Fibroblast of lung (primary cell): ENCODE data around the gene PWWP2B.

Source experiments
- EZH2 ChIP-seq: IDR thresholded peaks from 2 replicates; pipeline ENCODE4 v1.5.1; 2012; ENCODE audit warnings: low read length, control low read depth, mild to moderate bottlenecking; ENCODE audit errors: missing control alignments
- TF ChIP-seq, protein P1 (sequence below), 2 donors: IDR thresholded peaks in 1 of 2; conservative IDR thresholded peaks in 1 of 2; 1 replicate in 1 of 2; 2 replicates in 1 of 2; pipeline ENCODE4 v1.5.1; 2011 to 2012; ENCODE audit warnings: low read length in 2 of 2, control low read depth in 1 of 2, inconsistent platforms in 1 of 2, low read depth in 1 of 2, mild to moderate bottlenecking in 1 of 2

DNA sequence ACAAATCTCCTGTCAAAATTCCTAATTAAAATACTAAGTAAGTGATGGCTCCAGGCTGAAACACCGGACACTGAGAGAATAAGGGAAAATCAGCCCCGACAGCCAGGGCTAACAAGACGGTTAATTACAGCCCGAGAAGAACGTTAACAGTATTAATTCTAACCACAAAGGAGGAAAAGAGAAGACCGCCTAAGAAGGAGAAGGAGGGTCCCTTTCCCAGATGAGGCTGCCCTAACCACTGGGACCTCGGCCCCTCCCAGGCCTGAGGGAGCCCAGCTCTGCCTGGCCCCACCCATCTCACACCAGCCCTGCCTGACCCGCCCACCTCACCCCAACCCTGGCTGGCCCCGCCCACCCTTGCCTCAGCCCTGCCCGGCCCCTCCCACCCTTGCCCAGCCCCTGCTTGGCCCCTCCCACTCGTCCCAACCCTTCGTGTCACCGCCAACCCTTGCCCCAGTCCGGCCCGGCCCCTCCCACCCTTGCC, 51.3 kb downstream of the PWWP2B start:
- no peak for TF ChIP-seq EZH2
- TF ChIP-seq, protein P1, sequence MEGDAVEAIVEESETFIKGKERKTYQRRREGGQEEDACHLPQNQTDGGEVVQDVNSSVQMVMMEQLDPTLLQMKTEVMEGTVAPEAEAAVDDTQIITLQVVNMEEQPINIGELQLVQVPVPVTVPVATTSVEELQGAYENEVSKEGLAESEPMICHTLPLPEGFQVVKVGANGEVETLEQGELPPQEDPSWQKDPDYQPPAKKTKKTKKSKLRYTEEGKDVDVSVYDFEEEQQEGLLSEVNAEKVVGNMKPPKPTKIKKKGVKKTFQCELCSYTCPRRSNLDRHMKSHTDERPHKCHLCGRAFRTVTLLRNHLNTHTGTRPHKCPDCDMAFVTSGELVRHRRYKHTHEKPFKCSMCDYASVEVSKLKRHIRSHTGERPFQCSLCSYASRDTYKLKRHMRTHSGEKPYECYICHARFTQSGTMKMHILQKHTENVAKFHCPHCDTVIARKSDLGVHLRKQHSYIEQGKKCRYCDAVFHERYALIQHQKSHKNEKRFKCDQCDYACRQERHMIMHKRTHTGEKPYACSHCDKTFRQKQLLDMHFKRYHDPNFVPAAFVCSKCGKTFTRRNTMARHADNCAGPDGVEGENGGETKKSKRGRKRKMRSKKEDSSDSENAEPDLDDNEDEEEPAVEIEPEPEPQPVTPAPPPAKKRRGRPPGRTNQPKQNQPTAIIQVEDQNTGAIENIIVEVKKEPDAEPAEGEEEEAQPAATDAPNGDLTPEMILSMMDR (conservative IDR thresholded peaks at IDR 0.05 in 1 of 2, IDR thresholded peaks at IDR 0.05 in 1 of 2; ENCODE audit: low read depth in 1 of 2, low read length in 2 of 2) = no peak
